Left kidney (tissue), 2 donors: ENCODE results near the gene NELFA. TPM values are rescaled to one million over a fixed set of nuclear protein-coding genes. Genes with fewer than 3 reads are reported as not detected.

Experiments used
- DNase-seq: peaks from one replicate; pipeline ENCODE4 v3.0.0-alpha.2; 2013
- polyA plus RNA-seq: library from polyadenylated mRNA; unstranded; fragments of 120-200 nt; gene quantifications from one replicate; pipeline ENCODE4 v1.2.1, GENCODE V29; 2013; ENCODE audit not compliant: insufficient read length

Gene NELFA
- polyA plus RNA-seq, 1 donor, result 29.7 TPM

DNA sequence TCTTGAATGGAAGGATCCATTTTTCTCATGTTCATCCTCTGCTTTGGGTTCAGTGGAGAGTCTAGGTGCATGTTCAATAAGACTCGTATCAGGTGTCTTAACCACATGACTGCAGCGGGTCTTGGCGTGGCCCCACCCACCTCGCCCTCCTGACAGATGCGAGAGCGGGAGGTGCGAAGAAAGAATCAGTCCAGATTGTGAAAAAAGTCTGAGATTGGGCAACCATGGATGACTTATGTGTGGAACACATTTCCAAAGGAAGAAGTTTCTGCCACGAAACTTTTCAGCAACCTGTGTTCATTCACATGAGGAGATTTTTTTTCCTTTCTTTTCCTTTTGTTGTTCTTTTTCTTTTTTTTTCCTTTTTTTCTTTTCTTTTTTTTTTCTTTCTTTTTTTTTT, 70.7 kb downstream of the NELFA start:
- no peak for DNase-seq

DNA sequence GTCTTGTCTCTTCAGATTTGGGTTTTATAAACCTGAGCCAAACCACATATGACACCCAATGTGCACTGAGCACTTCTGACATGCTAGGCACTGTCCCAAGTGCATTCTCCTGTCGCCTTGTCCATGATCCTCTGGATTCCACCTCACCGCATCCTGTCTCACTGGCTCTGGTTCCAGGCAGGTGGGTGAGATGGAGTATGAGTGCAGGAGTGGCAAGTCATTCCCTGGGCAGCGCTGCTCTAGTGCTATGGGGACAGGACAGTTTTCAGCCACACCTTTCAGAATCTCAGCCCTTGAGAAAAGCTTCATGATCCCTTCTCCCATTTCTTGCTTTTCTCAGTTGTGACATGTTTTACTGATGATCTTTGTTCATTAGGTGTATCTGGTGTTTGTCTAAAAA, 71.2 kb downstream of the NELFA start:
- no peak for DNase-seq

- DNase-seq, result no peak
Measured at GRCh38 chr4:1933700-1934099, 75.1 kb downstream of the NELFA start.

GRCh38 chr4:1932736-1933135, 76.0 kb downstream of the NELFA start:
- DNase-seq, result no peak

Other genes starting within 250 kb of the NELFA start
- 87.6 TPM for gene FGFR3, start 215.7 kb downstream of the NELFA start, polyA plus RNA-seq
- gene LETM1, start 152.8 kb downstream of the NELFA start, polyA plus RNA-seq, result 28.8 TPM
- gene NSD2, start 137.6 kb downstream of the NELFA start, polyA plus RNA-seq, result 103 TPM
- 6.4 TPM for gene NAT8L, start 50.4 kb upstream of the NELFA start, polyA plus RNA-seq
- gene HAUS3, start 233.1 kb upstream of the NELFA start, polyA plus RNA-seq, result 25.9 TPM
- gene POLN, start 233.1 kb upstream of the NELFA start, polyA plus RNA-seq, result 6.6 TPM